Measurements from ENCODE around the gene FBXO27. TPM values are rescaled to one million over a fixed set of nuclear protein-coding genes. Genes with fewer than 3 reads are reported as not detected.

FBXO27 gene
- polyA plus RNA-seq, 1 donor from 2014 or later, result 2.7 TPM

- Histone ChIP-seq H3K27ac (ENCODE audit: low read length) (no peak overlapping the region), H2AFZ (ENCODE audit: low read depth, low read length) (no peak overlapping the region), H3K9ac (ENCODE audit: low read length) (no peak overlapping the region), H3K9me2 (ENCODE audit: insufficient read depth, low read length) (no peaks in the 10 kb centered on the region), H3K27me3 (ENCODE audit: insufficient read depth, low read depth, low read length) (no peaks in the 10 kb centered on the region), H3K4me3 (ENCODE audit: low read length) (no peak overlapping the region), H3F3A (ENCODE audit: insufficient read depth, low read length, poor library complexity, severe bottlenecking) (no peaks in the 10 kb centered on the region), H3K79me2 (replicated peaks; ENCODE audit: insufficient read depth, low read length) (no peaks in the 10 kb centered on the region), H3K36me3 (ENCODE audit: insufficient read depth, low read length) (no peaks in the 10 kb centered on the region), H4K20me1 (ENCODE audit: insufficient read depth) (no peaks in the 10 kb centered on the region), H3K9me3 (ENCODE audit: low read length) (no peaks in the 10 kb centered on the region), H3K4me2 (ENCODE audit: low read length) (no peak overlapping the region)
- TF ChIP-seq, protein P1, sequence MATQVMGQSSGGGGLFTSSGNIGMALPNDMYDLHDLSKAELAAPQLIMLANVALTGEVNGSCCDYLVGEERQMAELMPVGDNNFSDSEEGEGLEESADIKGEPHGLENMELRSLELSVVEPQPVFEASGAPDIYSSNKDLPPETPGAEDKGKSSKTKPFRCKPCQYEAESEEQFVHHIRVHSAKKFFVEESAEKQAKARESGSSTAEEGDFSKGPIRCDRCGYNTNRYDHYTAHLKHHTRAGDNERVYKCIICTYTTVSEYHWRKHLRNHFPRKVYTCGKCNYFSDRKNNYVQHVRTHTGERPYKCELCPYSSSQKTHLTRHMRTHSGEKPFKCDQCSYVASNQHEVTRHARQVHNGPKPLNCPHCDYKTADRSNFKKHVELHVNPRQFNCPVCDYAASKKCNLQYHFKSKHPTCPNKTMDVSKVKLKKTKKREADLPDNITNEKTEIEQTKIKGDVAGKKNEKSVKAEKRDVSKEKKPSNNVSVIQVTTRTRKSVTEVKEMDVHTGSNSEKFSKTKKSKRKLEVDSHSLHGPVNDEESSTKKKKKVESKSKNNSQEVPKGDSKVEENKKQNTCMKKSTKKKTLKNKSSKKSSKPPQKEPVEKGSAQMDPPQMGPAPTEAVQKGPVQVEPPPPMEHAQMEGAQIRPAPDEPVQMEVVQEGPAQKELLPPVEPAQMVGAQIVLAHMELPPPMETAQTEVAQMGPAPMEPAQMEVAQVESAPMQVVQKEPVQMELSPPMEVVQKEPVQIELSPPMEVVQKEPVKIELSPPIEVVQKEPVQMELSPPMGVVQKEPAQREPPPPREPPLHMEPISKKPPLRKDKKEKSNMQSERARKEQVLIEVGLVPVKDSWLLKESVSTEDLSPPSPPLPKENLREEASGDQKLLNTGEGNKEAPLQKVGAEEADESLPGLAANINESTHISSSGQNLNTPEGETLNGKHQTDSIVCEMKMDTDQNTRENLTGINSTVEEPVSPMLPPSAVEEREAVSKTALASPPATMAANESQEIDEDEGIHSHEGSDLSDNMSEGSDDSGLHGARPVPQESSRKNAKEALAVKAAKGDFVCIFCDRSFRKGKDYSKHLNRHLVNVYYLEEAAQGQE (IDR thresholded peaks at IDR 0.05; ENCODE audit: borderline replicate concordance), result no peak
- TF ChIP-seq SMC3 (conservative IDR thresholded peaks at IDR 0.05; ENCODE audit: poor library complexity), result no peak
- no peak for TF ChIP-seq POLR2AphosphoS5 (IDR thresholded peaks at IDR 0.05)
- no peak for TF ChIP-seq EP300 (conservative IDR thresholded peaks at IDR 0.05; ENCODE audit: poor library complexity, severe bottlenecking)
- no peak for TF ChIP-seq TAF1 (IDR thresholded peaks at IDR 0.05; ENCODE audit: low read depth)
- no peak for TF ChIP-seq RAD21 (conservative IDR thresholded peaks at IDR 0.05)
- TF ChIP-seq MXI1 (conservative IDR thresholded peaks at IDR 0.05; ENCODE audit: poor library complexity, severe bottlenecking), result no peak
- no peak for TF ChIP-seq EZH2 (IDR thresholded peaks at IDR 0.05; ENCODE audit: borderline replicate concordance, insufficient read depth, low read length, poor library complexity, severe bottlenecking)
- TF ChIP-seq, protein P2, sequence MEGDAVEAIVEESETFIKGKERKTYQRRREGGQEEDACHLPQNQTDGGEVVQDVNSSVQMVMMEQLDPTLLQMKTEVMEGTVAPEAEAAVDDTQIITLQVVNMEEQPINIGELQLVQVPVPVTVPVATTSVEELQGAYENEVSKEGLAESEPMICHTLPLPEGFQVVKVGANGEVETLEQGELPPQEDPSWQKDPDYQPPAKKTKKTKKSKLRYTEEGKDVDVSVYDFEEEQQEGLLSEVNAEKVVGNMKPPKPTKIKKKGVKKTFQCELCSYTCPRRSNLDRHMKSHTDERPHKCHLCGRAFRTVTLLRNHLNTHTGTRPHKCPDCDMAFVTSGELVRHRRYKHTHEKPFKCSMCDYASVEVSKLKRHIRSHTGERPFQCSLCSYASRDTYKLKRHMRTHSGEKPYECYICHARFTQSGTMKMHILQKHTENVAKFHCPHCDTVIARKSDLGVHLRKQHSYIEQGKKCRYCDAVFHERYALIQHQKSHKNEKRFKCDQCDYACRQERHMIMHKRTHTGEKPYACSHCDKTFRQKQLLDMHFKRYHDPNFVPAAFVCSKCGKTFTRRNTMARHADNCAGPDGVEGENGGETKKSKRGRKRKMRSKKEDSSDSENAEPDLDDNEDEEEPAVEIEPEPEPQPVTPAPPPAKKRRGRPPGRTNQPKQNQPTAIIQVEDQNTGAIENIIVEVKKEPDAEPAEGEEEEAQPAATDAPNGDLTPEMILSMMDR (IDR thresholded peaks at IDR 0.05; ENCODE audit: poor library complexity, severe bottlenecking), result no peak
These were observed 5.7 kb upstream of the FBXO27 start for GRCh38 chr19:39038098-39038497.

DNA sequence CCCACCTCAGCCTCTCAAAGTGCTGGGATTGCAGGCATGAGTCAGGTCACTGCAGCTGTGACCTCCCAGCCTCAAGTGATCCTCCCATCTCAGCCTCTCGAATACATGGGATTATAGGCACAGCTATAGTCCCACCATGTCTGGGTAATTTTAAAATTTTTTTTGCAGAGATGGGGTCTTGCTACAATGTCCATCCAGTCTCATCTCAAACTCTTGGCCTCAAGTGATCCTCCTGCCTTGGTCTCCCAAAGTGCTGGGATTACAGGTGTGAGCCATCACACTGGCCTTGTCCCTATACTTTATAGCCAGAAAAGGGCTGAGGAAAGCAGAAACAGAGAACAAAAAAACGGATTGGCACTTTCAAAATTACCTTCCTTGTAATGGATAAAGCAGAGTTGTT is 4.8 kb upstream of the FBXO27 start:
- Histone ChIP-seq H3K9ac (ENCODE audit: low read length) (no peak overlapping the region), H3K4me3 (ENCODE audit: low read length) (no peak overlapping the region), H3K4me2 (ENCODE audit: low read length) (no peak overlapping the region), H3K9me2 (ENCODE audit: insufficient read depth, low read length) (no peaks in the 10 kb centered on the region), H3K27ac (ENCODE audit: low read length) (no peak overlapping the region), H3K36me3 (ENCODE audit: insufficient read depth, low read length) (no peaks in the 10 kb centered on the region), H3K9me3 (ENCODE audit: low read length) (no peaks in the 10 kb centered on the region), H3K27me3 (ENCODE audit: insufficient read depth, low read depth, low read length) (peaks cover 8% of the 10 kb centered on the region), H3K79me2 (replicated peaks; ENCODE audit: insufficient read depth, low read length) (no peaks in the 10 kb centered on the region), H3F3A (ENCODE audit: insufficient read depth, low read length, poor library complexity, severe bottlenecking) (no peaks in the 10 kb centered on the region), H4K20me1 (ENCODE audit: insufficient read depth) (no peaks in the 10 kb centered on the region), H2AFZ (ENCODE audit: low read depth, low read length) (no peak overlapping the region)
- no peak for TF ChIP-seq EP300 (conservative IDR thresholded peaks at IDR 0.05; ENCODE audit: poor library complexity, severe bottlenecking)

DNA sequence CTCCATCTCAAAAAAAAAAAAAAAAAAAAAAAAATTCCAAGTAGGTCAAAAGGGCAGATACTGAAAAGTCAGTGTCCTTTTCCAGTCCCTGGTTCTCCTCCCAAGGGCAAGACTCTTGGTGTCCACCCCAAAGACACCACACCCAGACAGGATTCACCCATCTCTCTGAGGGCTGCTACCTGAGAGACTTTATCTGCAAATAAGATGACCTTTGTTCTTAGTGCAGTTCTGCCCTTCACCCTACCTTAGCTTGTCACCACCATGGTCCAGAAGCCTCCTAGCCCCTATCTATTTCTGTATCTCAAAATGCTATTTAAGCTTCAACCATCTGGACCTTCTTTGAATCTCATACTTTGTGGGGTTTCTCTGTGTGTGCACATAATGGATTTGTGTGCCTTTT is 4.2 kb upstream of the FBXO27 start:
- Histone ChIP-seq H3K27me3 (ENCODE audit: insufficient read depth, low read depth, low read length) (peaks cover 14% of the 10 kb centered on the region), H3K27ac (ENCODE audit: low read length) (no peak overlapping the region), H2AFZ (ENCODE audit: low read depth, low read length) (no peak overlapping the region), H3K4me3 (ENCODE audit: low read length) (no peak overlapping the region), H3K9me2 (ENCODE audit: insufficient read depth, low read length) (no peaks in the 10 kb centered on the region), H3K9me3 (ENCODE audit: low read length) (no peaks in the 10 kb centered on the region), H3K36me3 (ENCODE audit: insufficient read depth, low read length) (no peaks in the 10 kb centered on the region), H3K4me2 (ENCODE audit: low read length) (no peak overlapping the region), H3F3A (ENCODE audit: insufficient read depth, low read length, poor library complexity, severe bottlenecking) (no peaks in the 10 kb centered on the region), H3K9ac (ENCODE audit: low read length) (no peak overlapping the region), H3K79me2 (replicated peaks; ENCODE audit: insufficient read depth, low read length) (no peaks in the 10 kb centered on the region), H4K20me1 (ENCODE audit: insufficient read depth) (no peaks in the 10 kb centered on the region)
- no peak for TF ChIP-seq EP300 (conservative IDR thresholded peaks at IDR 0.05; ENCODE audit: poor library complexity, severe bottlenecking)
- no peak for TF ChIP-seq MXI1 (conservative IDR thresholded peaks at IDR 0.05; ENCODE audit: poor library complexity, severe bottlenecking)
- no peak for TF ChIP-seq TAF1 (IDR thresholded peaks at IDR 0.05; ENCODE audit: low read depth)
- no peak for TF ChIP-seq EZH2 (IDR thresholded peaks at IDR 0.05; ENCODE audit: borderline replicate concordance, insufficient read depth, low read length, poor library complexity, severe bottlenecking)
- TF ChIP-seq SMC3 (conservative IDR thresholded peaks at IDR 0.05; ENCODE audit: poor library complexity), result no peak
- TF ChIP-seq RAD21 (conservative IDR thresholded peaks at IDR 0.05), result no peak
- TF ChIP-seq, protein P2 (IDR thresholded peaks at IDR 0.05; ENCODE audit: poor library complexity, severe bottlenecking), result no peak
- TF ChIP-seq POLR2AphosphoS5 (IDR thresholded peaks at IDR 0.05), result no peak
- TF ChIP-seq, protein P1 (IDR thresholded peaks at IDR 0.05; ENCODE audit: borderline replicate concordance), result no peak

Data from neural cell (in vitro differentiated cells).